C4-2B (cell line): Measurements from ENCODE around the gene SSTR4.

Experiments
- H3K27ac ChIP-seq: fragments of 450-650 bp; 2 replicates; pipeline ENCODE4 v1.5.1; 2017
- CTCF ChIP-seq: fragments of 450-650 bp; conservative IDR thresholded peaks from 2 replicates; pipeline ENCODE4 v1.5.1; 2017; ENCODE audit warnings: mild to moderate bottlenecking
- ZFX ChIP-seq: fragments of 450-650 bp; IDR thresholded peaks from 2 replicates; pipeline ENCODE4 v1.6.1; 2017

The SSTR4 gene

GRCh38 chr20:23027721-23028120 lies 7.4 kb upstream of the SSTR4 start:
- H3K27ac ChIP-seq = no peak overlapping the region
- TF ChIP-seq ZFX (no peak), CTCF (no peak)

GRCh38 chr20:23028392-23028791 lies 6.7 kb upstream of the SSTR4 start:
- TF ChIP-seq CTCF = no peak
- TF ChIP-seq ZFX = no peak
- H3K27ac ChIP-seq = no peak overlapping the region

GRCh38 chr20:23029324-23029723 lies 5.8 kb upstream of the SSTR4 start:
- TF ChIP-seq CTCF (no peak), ZFX (no peak)

DNA sequence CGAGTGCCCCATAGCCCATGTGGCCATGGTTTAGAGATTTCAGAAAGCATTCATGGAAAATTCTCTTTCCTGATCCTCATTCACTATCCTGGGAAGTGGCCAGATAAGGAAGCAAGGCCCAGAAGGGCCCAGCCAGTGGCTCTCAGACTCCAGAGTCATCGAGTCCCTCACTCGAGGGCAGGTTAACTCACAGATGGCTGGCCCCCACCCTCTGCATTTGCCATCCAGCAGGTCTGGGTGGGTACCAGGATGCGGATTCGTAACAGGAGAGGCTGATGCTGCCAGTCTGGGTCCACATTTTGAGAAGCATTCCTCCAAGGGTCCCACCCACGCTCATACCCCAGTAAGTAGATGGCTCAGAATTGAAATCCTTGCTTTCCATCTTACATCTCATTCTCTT lies 3.8 kb upstream of the SSTR4 start:
- TF ChIP-seq CTCF (no peak), ZFX (no peak)
- H3K27ac ChIP-seq = no peak overlapping the region

More at GRCh38 chr20:23029324-23029723, 5.8 kb upstream of the SSTR4 start:
- H3K27ac ChIP-seq = no peak overlapping the region

GRCh38 chr20:23032056-23032749 lies 2.9 kb upstream of the SSTR4 start:
- TF ChIP-seq ZFX (no peak), CTCF (no peak)
- no peak overlapping the region for H3K27ac ChIP-seq

DNA sequence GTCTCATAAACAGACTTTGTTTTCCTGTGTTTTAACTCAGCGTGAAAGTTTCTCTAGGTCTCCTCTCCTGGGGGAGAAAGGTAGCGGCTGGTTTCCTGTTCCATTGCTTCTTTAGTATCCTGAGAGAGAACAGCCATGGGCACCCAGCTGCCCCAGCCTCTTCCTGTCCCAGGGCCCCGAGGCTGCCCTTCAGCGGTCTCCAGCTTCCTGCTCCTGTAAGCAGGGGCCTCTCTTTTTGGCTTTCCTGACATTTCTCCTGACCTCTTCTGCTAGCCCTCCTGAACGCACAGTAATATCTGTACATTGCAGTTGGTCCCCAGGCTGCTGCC lies 2.4 kb upstream of the SSTR4 start:
- TF ChIP-seq ZFX (no peak), CTCF (no peak)
- H3K27ac ChIP-seq = no peak overlapping the region

DNA sequence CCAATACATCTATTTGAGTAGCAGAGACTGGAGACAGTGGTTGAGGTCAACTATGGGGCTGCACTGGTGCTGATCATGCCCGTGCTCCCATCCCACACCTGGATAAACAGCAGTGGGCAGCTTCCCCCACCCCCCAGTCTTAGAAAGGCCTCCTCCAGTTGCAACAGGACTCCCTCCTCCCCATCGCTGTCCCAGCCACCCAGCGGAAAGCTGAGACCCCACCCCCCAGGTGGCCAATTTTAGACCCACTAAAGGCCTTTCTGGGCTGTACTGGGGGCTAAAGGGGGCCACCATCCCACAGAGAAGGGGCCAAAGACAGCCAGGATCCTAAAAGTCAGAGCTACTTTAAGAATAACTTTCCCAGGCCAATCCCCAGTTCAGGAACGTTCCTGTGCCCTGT lies 1.2 kb upstream of the SSTR4 start:
- TF ChIP-seq ZFX (no peak), CTCF (no peak)
- H3K27ac ChIP-seq = no peak overlapping the region
